ENCODE measurements around the gene MPHOSPH9.

MPHOSPH9 gene

GRCh38 chr12:123127182-123127495, 105.8 kb downstream of the MPHOSPH9 start:
- no peak for DNase-seq (ENCODE audit: low spot score)

GRCh38 chr12:123126294-123127181, 106.4 kb downstream of the MPHOSPH9 start:
- peak; percentile 55 for DNase-seq (ENCODE audit: low spot score)

DNA sequence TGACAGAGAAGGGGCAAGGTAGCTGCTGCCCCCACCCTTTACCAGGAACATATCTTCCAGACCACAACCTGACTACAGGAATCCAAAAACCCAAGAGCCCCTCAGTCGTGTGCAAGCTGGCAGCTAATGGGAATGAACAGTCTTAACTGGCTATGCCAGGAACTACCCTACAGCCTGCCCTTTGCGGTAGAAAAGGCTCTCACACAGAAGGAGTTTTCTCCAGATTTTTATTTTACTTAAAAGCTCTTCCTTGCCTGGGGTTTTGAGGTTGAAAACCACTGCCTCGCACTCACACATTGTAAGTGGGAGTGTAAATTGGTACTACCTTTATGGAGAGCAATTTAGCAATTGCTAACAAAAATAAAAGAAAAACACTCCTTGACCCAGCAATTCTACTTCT, 110.3 kb downstream of the MPHOSPH9 start:
- DNase-seq (ENCODE audit: low spot score) = no peak

DNA sequence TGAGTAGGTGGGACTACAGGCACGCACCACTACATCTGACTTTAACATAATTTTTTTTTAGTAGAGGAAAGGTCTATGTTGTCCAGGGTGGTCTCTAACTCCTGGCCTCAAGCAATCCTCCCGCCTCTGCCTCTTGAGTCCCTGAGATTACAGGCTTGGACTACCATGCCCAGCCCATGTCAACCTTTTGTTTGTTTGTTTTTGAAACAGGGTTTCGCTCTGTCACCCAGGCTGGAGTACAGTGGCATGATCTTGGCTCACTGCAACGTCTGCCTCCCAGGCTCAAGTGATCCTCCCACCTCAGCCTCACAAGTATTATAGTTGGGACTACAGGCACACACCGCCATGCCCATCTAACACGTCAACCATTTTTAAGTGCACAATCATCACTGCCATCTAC, 111.3 kb downstream of the MPHOSPH9 start:
- no peak for DNase-seq (ENCODE audit: low spot score)

DNA sequence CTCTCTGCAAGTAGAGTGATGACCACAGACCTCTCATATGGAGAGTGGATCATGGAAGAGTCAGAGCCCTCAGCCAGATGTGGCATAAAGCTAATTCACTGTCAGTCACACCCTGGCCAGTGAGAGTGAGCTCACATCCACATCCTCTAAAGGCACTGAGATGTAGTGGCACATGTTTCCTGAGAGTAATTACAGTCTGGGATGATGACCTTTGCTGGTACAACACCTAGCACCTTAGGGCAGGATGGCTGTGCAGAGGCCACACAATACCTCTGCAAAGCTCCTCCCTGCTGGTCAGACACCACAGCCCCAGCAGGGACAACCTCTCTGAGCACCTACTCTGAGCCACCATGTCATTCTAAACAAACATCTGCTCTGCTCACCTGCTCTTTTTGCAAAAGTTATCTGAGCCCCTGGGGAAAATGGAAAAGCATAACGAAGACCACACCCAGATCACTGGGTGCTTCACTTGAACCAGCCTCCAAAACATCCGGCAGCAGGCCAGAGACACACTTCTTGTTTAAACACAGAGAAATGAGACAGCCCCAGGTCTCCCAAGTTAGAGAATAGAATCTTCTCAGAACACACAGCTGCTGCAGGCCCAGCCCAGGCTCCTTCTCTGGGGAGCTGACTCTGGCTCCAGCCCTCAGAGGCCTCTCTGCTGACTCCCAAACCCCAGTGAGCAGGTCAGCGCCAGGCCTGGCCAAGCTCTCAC, 112.3 kb downstream of the MPHOSPH9 start:
- no peak for DNase-seq (ENCODE audit: low spot score)

- no peak for DNase-seq (ENCODE audit: low spot score)
Observed at GRCh38 chr12:123119808-123120207, 113.1 kb downstream of the MPHOSPH9 start.

DNA sequence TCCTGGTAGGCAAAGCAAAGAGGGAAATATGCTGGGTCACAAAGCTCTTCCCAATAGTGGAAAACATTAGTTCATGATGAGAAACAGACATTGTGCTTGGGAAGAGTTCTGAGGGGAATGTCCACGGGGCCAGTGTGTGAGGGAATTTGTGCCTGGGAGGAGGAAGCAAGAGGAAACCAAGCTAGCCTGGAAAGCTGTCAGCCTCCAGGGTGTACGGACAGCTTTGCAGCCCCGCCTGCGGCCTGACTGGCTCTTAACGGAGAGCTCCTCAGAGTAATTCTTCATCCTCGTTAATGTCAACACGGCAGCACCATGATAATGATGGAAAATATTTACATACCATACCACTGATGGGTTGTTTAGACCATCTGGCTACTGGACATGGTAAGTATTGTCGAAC, 114.4 kb downstream of the MPHOSPH9 start:
- DNase-seq (ENCODE audit: low spot score) = no peak

DNA sequence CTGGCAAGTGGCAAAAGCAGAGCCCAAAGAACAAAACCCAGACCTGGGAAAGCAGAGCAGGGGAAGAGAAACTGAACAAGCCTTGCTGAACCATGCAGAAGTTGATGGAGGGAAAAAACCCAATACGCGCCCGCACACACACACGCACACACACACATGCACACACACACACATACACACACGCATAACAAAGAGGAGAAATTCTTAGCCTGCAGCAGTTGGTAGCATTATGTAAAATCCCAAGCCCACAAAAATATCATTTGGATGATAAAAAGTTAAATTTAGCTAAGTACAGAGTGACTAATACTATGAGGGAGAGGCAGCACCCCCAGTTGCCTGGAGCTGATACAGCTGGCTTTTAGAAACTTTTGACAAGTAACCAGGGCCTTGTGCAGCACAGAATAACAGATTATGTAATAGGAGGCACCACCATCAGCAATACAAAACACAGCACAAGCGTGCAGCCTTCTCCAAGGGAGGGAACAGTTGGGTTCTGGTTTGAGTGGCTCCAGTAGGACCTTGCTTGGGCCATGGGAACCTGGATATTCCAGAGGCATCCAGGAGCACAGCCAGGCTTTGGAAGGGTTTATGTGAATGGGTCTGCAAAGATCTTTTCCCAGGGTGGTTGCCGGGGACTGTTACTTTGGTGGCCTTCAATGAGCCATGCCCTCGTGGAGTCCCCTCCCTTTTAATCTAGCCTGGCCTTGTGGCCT, 117.4 kb downstream of the MPHOSPH9 start:
- DNase-seq (ENCODE audit: low spot score) = peak; percentile 84

GRCh38 chr12:123114304-123115083, 118.4 kb downstream of the MPHOSPH9 start:
- peak; percentile 48 for DNase-seq (ENCODE audit: low spot score)

GRCh38 chr12:123113026-123113425, 119.9 kb downstream of the MPHOSPH9 start:
- DNase-seq (ENCODE audit: low spot score) = no peak

GRCh38 chr12:123111498-123112165, 121.3 kb downstream of the MPHOSPH9 start:
- DNase-seq (ENCODE audit: low spot score) = no peak

- peak; percentile 65 for DNase-seq (ENCODE audit: low spot score)
Observed at GRCh38 chr12:123109319-123109772, 123.6 kb downstream of the MPHOSPH9 start.

GRCh38 chr12:123108682-123109066, 124.3 kb downstream of the MPHOSPH9 start:
- no peak for DNase-seq (ENCODE audit: low spot score)

DNA sequence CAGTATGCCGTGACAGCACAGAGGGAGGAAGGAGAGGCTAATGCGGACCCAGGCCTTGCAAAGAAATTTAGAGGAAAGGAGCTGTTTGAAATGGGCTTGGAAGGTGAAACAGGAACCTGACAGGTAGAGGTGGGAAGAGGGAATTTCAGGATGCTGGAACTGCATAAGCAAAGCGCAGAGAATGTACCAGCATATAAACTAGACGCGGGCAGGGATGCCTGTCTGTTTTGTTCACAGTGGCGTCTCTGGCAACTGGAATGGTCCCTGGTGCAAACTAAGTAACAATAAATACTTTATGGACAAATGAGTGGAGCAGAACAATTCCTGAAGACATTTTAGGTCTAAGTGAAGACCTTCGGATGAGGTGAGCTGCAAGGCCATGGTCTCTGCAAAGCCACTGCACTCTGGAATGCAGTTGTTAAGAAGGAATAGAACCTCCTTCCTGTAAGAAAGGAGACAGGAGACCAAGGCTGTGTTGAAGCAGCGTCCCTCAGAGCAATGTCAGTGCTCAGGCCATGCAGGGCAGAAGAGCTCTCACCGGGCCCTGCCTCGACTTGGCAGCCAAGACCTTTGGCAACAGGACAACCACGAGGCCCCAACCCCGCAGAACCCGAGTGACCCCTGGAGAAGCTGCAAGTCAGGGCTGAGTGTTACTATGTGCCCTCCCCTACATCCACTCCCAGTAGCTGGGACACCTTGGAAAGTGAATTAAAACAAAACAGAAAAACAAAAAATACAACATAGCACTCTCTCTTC, 124.8 kb downstream of the MPHOSPH9 start:
- DNase-seq (ENCODE audit: low spot score) = no peak

DNA sequence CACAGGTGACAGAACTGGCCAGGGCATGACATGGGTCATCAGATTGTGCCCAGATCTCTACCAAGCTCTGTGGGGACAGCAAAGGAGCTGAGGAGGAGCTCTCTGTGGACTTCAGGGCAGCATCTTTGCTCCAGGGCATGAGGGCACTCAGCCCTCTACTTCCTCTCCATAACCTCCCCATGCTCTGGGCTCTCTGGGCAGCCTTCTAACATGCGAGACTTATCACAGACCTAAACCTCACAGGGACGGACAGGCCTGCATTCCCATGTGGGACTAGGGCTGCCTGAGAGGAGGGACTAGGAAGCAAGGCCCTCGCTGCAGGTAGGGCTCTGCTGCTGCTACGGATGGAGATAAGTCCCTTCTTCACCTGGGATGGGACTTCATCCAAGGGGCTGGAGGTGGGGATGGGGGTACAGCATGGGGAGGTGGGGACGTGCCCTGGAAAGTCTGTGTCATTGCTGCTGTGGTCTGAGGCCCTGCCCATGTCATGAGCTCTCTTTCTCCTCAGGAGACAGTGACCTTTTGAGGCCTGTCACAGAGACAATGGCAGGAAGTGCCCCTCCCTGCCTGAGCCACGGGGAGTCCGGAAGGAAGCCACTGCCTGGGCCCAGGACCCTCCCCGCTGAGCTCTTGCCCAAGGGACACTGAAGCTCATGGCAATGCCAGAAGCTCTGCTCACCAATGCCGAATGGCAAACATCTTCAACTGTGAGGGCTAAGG, 126.1 kb downstream of the MPHOSPH9 start:
- DNase-seq (ENCODE audit: low spot score) = no peak

GRCh38 chr12:123105211-123105826, 127.6 kb downstream of the MPHOSPH9 start:
- no peak for DNase-seq (ENCODE audit: low spot score)

DNA sequence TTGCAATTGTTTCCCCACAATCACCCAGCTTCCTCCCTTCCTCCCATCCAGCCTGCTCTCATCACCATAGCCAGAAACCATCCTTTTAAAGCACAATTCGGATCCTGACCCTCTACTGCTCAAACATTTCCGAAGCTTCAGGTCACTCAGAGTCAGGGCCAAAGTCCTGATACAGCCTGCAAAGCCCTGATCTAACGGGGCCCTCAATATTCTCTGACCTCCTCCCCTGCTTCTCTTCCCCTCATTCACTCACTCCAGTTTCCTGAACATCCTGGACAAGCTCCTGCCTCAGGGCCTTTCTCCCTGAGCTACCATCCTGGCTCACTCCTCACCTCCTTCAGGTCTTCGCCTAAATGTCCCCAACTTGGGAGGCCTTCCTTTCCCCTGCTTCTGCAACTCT, 128.1 kb downstream of the MPHOSPH9 start:
- DNase-seq (ENCODE audit: low spot score) = no peak
